WTC11 (cell line): ENCODE measurements around the gene OR5M11. TPM values are rescaled to one million over a fixed set of nuclear protein-coding genes. Genes with fewer than 3 reads are reported as not detected.

Experiments used
- ATAC-seq: fragments of 200-7000 bp; cut with Tn5 transposase; 2 replicates; pipeline ENCODE4 v1.10.0; 2021; ENCODE audit warnings: mild to moderate bottlenecking, moderate library complexity
- CTCF ChIA-PET: fragments of 300-600 bp; sonication (Branson Sonifier 250); formaldehyde crosslinking; loops from one replicate; lab custom pipeline; 2021; ENCODE audit warnings: antibody characterized with exemption; lab: Charles Lee
- POLR2A ChIA-PET: fragments of 350-600 bp; sonication (Branson Sonifier 250); formaldehyde crosslinking; loops from one replicate; lab custom pipeline; 2021; ENCODE audit warnings: antibody characterized with exemption; lab: Charles Lee
- DNase-seq: peaks from one replicate; pipeline ENCODE4 v3.0.0; 2021; ENCODE audit warnings: low spot score
- H3K27ac Mint-ChIP-seq: 2 replicates; pipeline ENCODE4 v1.8.0; 2021; ENCODE audit warnings: mixed read lengths
- H3K27me3 Mint-ChIP-seq: 2 replicates; pipeline ENCODE4 v1.8.0; 2021; ENCODE audit warnings: low read depth, mild to moderate bottlenecking, moderate library complexity, mixed read lengths
- H3K36me3 Mint-ChIP-seq: 2 replicates; pipeline ENCODE4 v1.8.0; 2021; ENCODE audit warnings: mixed read lengths
- H3K4me1 Mint-ChIP-seq: 2 replicates; pipeline ENCODE4 v1.8.0; 2022; ENCODE audit warnings: mixed read lengths
- H3K4me3 Mint-ChIP-seq: 2 replicates; pipeline ENCODE4 v1.8.0; 2021; ENCODE audit warnings: mild to moderate bottlenecking, moderate library complexity, mixed read lengths
- H3K9me3 Mint-ChIP-seq: 2 replicates; pipeline ENCODE4 v1.8.0; 2021; ENCODE audit warnings: mixed read lengths
- ATF2 ChIP-seq: sonication (generic); formaldehyde crosslinking; IDR thresholded peaks from 2 replicates; pipeline ENCODE4 v1.8.1; 2022; ENCODE audit warnings: low read depth, missing genetic modification reagents, borderline replicate concordance
- CDX4 ChIP-seq: fragments of 250-450 bp; sonication (Bioruptor Pico); IDR thresholded peaks from 2 replicates; pipeline ENCODE4 v1.9.0; 2021; ENCODE audit warnings: moderate library complexity, mild to moderate bottlenecking, inconsistent platforms, borderline replicate concordance
- CREM ChIP-seq: sonication (generic); formaldehyde crosslinking; IDR thresholded peaks from 2 replicates; pipeline ENCODE4 v1.8.1; 2022; ENCODE audit warnings: mild to moderate bottlenecking, missing genetic modification reagents, moderate library complexity
- E2F1 ChIP-seq: sonication (generic); formaldehyde crosslinking; IDR thresholded peaks from 2 replicates; pipeline ENCODE4 v1.8.0; 2022; ENCODE audit warnings: mild to moderate bottlenecking, missing genetic modification reagents
- E2F4 ChIP-seq: sonication (generic); formaldehyde crosslinking; IDR thresholded peaks from 2 replicates; pipeline ENCODE4 v1.8.1; 2022; ENCODE audit warnings: low read depth, mild to moderate bottlenecking, moderate library complexity, missing genetic modification reagents, borderline replicate concordance
- FOXK1 ChIP-seq: sonication (generic); formaldehyde crosslinking; IDR thresholded peaks from 2 replicates; pipeline ENCODE4 v1.8.0; 2022; ENCODE audit warnings: mild to moderate bottlenecking, moderate library complexity, missing genetic modification reagents
- GABPB1 ChIP-seq: sonication (generic); formaldehyde crosslinking; IDR thresholded peaks from 2 replicates; pipeline ENCODE4 v1.8.1; 2023; ENCODE audit warnings: mild to moderate bottlenecking, missing genetic modification reagents
- GTF2I ChIP-seq: fragments of 250-450 bp; sonication (Bioruptor Pico); conservative IDR thresholded peaks from 2 replicates; pipeline ENCODE4 v1.4.0; 2021; ENCODE audit warnings: mild to moderate bottlenecking
- HMGXB4 ChIP-seq: sonication (generic); formaldehyde crosslinking; IDR thresholded peaks from 2 replicates; pipeline ENCODE4 v1.8.1; 2023; ENCODE audit warnings: mild to moderate bottlenecking, moderate library complexity, missing genetic modification reagents
- NFYB ChIP-seq: sonication (generic); formaldehyde crosslinking; conservative IDR thresholded peaks from 2 replicates; pipeline ENCODE4 v1.8.0; 2022; ENCODE audit warnings: low read depth, missing genetic modification reagents
- NR2C2 ChIP-seq: sonication (generic); formaldehyde crosslinking; IDR thresholded peaks from 2 replicates; pipeline ENCODE4 v1.8.0; 2022; ENCODE audit warnings: mild to moderate bottlenecking, missing genetic modification reagents
- TCF7 ChIP-seq: sonication (generic); formaldehyde crosslinking; IDR thresholded peaks from 2 replicates; pipeline ENCODE4 v1.8.0; 2022; ENCODE audit warnings: mild to moderate bottlenecking, low read depth, missing genetic modification reagents, moderate library complexity
- ZNF281 ChIP-seq: sonication (generic); formaldehyde crosslinking; IDR thresholded peaks from 2 replicates; pipeline ENCODE4 v1.8.0; 2023; ENCODE audit warnings: mild to moderate bottlenecking, missing genetic modification reagents
- ZNF512 ChIP-seq: sonication (generic); formaldehyde crosslinking; IDR thresholded peaks from 2 replicates; pipeline ENCODE4 v1.8.1; 2022; ENCODE audit warnings: missing genetic modification reagents, borderline replicate concordance
- ZNF532 ChIP-seq: fragments of 250-450 bp; sonication (Bioruptor Pico); IDR thresholded peaks from 2 replicates; pipeline ENCODE4 v1.9.0; 2021; ENCODE audit warnings: mild to moderate bottlenecking, borderline replicate concordance
- ZSCAN18 ChIP-seq: fragments of 250-450 bp; sonication (Bioruptor Pico); IDR thresholded peaks from 2 replicates; pipeline ENCODE4 v2.1.2; 2022; ENCODE audit warnings: mild to moderate bottlenecking, moderate library complexity
- total RNA-seq: library from RNA; stranded (reverse); gene quantifications from 3 replicates; pipeline ENCODE4 v1.2.3, GENCODE V29; 2021
- TF ChIP-seq, protein P1 (sequence below): fragments of 250-450 bp; sonication (Bioruptor Pico); IDR thresholded peaks from 2 replicates; pipeline ENCODE4 v1.9.0; 2021; ENCODE audit warnings: mild to moderate bottlenecking

The OR5M11 gene
- total RNA-seq, 1 experiment from 2014 or later: not detected

DNA sequence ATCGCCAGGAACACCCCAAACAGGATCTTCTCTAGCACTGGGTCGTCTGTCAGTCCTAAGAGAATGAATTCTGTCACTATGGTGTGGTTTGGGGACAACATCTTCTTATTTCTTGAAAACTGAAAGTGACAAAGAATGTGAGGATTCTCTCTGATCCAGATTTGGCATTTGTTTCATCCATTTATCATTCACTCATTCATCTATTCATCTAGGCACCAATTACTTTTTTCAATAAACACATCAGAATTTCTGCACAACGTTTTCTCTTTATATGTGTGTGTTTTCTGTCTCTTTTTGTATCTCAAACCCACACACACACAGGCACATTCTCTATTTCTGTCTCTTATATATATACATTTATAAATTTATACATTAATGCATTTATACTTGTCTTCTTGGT is 34.6 kb upstream of the OR5M11 start, which contains the start of gene OR5M10:
OR5M10 (minus strand) TSS at position 101 of the 400 bp plus-strand sequence; CDS start at position 101, 0 bp downstream.
- ChIA-PET POLR2A (no interaction called here), CTCF (no interaction called here)
- Mint-ChIP-seq H3K4me3 (no peak within 1 kb of the TSS), H3K27me3 (no peaks in the 10 kb centered on the region), H3K4me1 (no peaks in the 10 kb centered on the region), H3K27ac (no peak within 1 kb of the TSS), H3K9me3 (no peaks in the 10 kb centered on the region), H3K36me3 (no peaks in the 10 kb centered on the region)
- no peak for DNase-seq
- TF ChIP-seq, protein P1, sequence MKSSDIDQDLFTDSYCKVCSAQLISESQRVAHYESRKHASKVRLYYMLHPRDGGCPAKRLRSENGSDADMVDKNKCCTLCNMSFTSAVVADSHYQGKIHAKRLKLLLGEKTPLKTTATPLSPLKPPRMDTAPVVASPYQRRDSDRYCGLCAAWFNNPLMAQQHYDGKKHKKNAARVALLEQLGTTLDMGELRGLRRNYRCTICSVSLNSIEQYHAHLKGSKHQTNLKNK (CRISPR knock-in tag): no peak
- TF ChIP-seq E2F4 (CRISPR knock-in tag) (no peak), TCF7 (CRISPR knock-in tag) (no peak), GABPB1 (CRISPR knock-in tag) (no peak), HMGXB4 (CRISPR knock-in tag) (no peak), ZNF532 (CRISPR knock-in tag) (no peak), ZSCAN18 (CRISPR knock-in tag) (no peak), FOXK1 (CRISPR knock-in tag) (no peak), ATF2 (no peak), CREM (no peak), CDX4 (CRISPR knock-in tag) (no peak)
- no peak for ATAC-seq

DNA sequence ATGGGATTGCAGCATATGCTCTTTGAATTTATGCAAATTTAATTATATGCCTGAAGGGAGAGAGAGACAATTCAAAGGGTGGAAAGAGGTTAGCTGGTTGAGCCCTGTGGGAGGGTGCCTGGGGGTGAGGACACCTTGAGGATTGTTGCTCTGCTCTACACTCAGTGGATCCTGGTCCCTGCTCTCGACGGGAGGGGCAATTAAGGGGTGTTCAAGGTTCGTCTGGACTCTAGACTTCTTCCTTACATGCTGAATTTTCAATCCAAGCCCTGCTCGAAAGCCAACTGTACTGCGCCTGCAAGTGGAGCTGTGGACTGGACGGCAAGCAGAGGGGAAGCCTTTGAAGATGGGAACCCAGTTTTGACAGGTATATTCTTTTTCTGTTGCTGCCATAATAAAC is 15.5 kb upstream of the OR5M11 start:
- H3K4me3 Mint-ChIP-seq: no peak overlapping the region
- DNase-seq: no peak
- peaks cover 12% of the 10 kb centered on the region for H3K4me1 Mint-ChIP-seq
- POLR2A ChIA-PET: no interaction called here
- H3K27me3 Mint-ChIP-seq: 0 out of 2 replicates have a peak, but pooled peaks cover 4% of the 10 kb centered on the region
- peaks cover 10% of the 10 kb centered on the region; the same call in 1 of the 2 replicates for H3K36me3 Mint-ChIP-seq
- H3K27ac Mint-ChIP-seq: no peak overlapping the region
- peak; percentile 43 for ATAC-seq
- CTCF ChIA-PET: no interaction called here
- H3K9me3 Mint-ChIP-seq: peaks cover 31% of the 10 kb centered on the region
- TF ChIP-seq ZNF512 (CRISPR knock-in tag): no peak
- TF ChIP-seq NFYB (CRISPR knock-in tag): no peak
- no peak for TF ChIP-seq E2F1 (CRISPR knock-in tag)
- no peak for TF ChIP-seq GTF2I (CRISPR knock-in tag)
- no peak for TF ChIP-seq ZNF281 (CRISPR knock-in tag)
- TF ChIP-seq NR2C2: no peak
